Testis (tissue), 3 donors: Measurements from ENCODE around the gene COL4A2. TPM values are rescaled to one million over a fixed set of nuclear protein-coding genes. Genes with fewer than 3 reads are reported as not detected.

Experiments used
- DNase-seq: peaks from one replicate; pipeline ENCODE4 v3.0.0-alpha.2; 2019
- H3K27ac ChIP-seq, 2 donors: fragments of 200-600 bp; sonication (generic); one replicate each; pipeline ENCODE4 v1.5.1; 2019
- H3K27me3 ChIP-seq: fragments of 200-600 bp; sonication (generic); one replicate; pipeline ENCODE4 v1.5.1; 2019
- H3K36me3 ChIP-seq: fragments of 200-600 bp; sonication (generic); one replicate; pipeline ENCODE4 v1.5.1; 2017; ENCODE audit warnings: low read depth; ENCODE audit errors: missing control alignments
- H3K4me1 ChIP-seq: fragments of 200-600 bp; sonication (generic); one replicate; pipeline ENCODE4 v1.5.1; 2019
- H3K4me3 ChIP-seq, 2 donors: fragments of 200-600 bp; sonication (generic); one replicate each; pipeline ENCODE4 v1.5.1; 2017 to 2019
- H3K9me3 ChIP-seq: fragments of 200-600 bp; sonication (generic); one replicate; pipeline ENCODE4 v1.5.1; 2017
- POLR2A ChIP-seq: fragments of 450-650 bp; IDR thresholded peaks from one replicate; pipeline ENCODE4 v1.6.1; 2017; ENCODE audit warnings: antibody characterized with exemption, mild to moderate bottlenecking, moderate library complexity
- WGBS, 2 donors: methylation state at CpG; one replicate each; pipeline ENCODE4 v1.1.5; 2018; 5-methylcytosine and 5-hydroxymethylcytosine counted together
- intact Hi-C: fragments of 100-400 bp; cut with DNase I; formaldehyde crosslinking; loops from one replicate; pipeline ENCODE4 v1.15.1; 2023; ENCODE audit warnings: low total_unique reads
- polyA plus RNA-seq: library from polyadenylated mRNA; stranded (reverse); fragments of 350-450 nt; fragmentation: Illumina TruSeq; extraction: RNeasy Lipid Tissue Mini Kit (QIAGEN cat#74804); gene quantifications from one replicate; pipeline ENCODE4 v1.2.3, GENCODE V29; 2014; ENCODE audit warnings: low read depth, low replicate concordance; ENCODE audit not compliant: insufficient read depth
- total RNA-seq, 2 donors: library from RNA; depleted of rRNA; stranded (reverse); fragments of >200 nt; gene quantifications; one replicate each; pipeline ENCODE4 v1.2.3, GENCODE V29; 2016
- TF ChIP-seq, protein P1 (sequence below), 3 experiments: fragments of 450-650 bp in 2 of 3; fragments of 200-600 bp in 1 of 3; sonication (generic) in 1 of 3; IDR thresholded peaks; one replicate each; pipeline ENCODE4 v1.5.1; 2016 to 2019; ENCODE audit warnings: antibody characterized with exemption in 3 of 3, mild to moderate bottlenecking in 2 of 3, moderate library complexity in 1 of 3

COL4A2 gene
- total and polyA plus RNA-seq, 3 donors from 2014 or later = 69.1 to 89.9 (median 81.0) TPM

- WGBS, 2 donors = 45 to 53% methylated on average over 2 of the region's 2 CpGs
- no peaks in the 10 kb centered on the region for H3K27me3 ChIP-seq
- no peaks in the 10 kb centered on the region for H3K9me3 ChIP-seq
- peaks cover 14% of the 10 kb centered on the region for H3K4me1 ChIP-seq
- peak overlapping the region in 1 of 2 donors; percentile 83 for H3K27ac ChIP-seq
- DNase-seq = no peak
- H3K4me3 ChIP-seq = no peak overlapping the region
- TF ChIP-seq, protein P1, sequence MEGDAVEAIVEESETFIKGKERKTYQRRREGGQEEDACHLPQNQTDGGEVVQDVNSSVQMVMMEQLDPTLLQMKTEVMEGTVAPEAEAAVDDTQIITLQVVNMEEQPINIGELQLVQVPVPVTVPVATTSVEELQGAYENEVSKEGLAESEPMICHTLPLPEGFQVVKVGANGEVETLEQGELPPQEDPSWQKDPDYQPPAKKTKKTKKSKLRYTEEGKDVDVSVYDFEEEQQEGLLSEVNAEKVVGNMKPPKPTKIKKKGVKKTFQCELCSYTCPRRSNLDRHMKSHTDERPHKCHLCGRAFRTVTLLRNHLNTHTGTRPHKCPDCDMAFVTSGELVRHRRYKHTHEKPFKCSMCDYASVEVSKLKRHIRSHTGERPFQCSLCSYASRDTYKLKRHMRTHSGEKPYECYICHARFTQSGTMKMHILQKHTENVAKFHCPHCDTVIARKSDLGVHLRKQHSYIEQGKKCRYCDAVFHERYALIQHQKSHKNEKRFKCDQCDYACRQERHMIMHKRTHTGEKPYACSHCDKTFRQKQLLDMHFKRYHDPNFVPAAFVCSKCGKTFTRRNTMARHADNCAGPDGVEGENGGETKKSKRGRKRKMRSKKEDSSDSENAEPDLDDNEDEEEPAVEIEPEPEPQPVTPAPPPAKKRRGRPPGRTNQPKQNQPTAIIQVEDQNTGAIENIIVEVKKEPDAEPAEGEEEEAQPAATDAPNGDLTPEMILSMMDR (IDR thresholded peaks at IDR 0.05) = no peak
- TF ChIP-seq POLR2A = no peak
- no peaks in the 10 kb centered on the region for H3K36me3 ChIP-seq
- intact Hi-C loops = loop anchor here (10.0 kb wide), 1 partner anchor 55 kb away; no protein-coding TSS in a partner anchor
These were observed 92.7 kb downstream of the COL4A2 start for GRCh38 chr13:110399801-110400200.

GRCh38 chr13:110400786-110401533 is 93.9 kb downstream of the COL4A2 start:
- H3K36me3 ChIP-seq = no peaks in the 10 kb centered on the region
- 26 to 35% methylated on average over 3 of the region's 3 CpGs for WGBS, 2 donors
- H3K9me3 ChIP-seq = no peaks in the 10 kb centered on the region
- no peaks in the 10 kb centered on the region for H3K27me3 ChIP-seq
- TF ChIP-seq POLR2A = no peak
- TF ChIP-seq, protein P1 (IDR thresholded peaks at IDR 0.05) = no peak
- H3K4me1 ChIP-seq = peaks cover 14% of the 10 kb centered on the region
- peak overlapping the region in 1 of 2 donors; percentile 83 for H3K27ac ChIP-seq
- no peak for DNase-seq
- no peak overlapping the region for H3K4me3 ChIP-seq
- intact Hi-C loops = loop anchor here (10.0 kb wide), 1 partner anchor 56 kb away; no protein-coding TSS in a partner anchor

DNA sequence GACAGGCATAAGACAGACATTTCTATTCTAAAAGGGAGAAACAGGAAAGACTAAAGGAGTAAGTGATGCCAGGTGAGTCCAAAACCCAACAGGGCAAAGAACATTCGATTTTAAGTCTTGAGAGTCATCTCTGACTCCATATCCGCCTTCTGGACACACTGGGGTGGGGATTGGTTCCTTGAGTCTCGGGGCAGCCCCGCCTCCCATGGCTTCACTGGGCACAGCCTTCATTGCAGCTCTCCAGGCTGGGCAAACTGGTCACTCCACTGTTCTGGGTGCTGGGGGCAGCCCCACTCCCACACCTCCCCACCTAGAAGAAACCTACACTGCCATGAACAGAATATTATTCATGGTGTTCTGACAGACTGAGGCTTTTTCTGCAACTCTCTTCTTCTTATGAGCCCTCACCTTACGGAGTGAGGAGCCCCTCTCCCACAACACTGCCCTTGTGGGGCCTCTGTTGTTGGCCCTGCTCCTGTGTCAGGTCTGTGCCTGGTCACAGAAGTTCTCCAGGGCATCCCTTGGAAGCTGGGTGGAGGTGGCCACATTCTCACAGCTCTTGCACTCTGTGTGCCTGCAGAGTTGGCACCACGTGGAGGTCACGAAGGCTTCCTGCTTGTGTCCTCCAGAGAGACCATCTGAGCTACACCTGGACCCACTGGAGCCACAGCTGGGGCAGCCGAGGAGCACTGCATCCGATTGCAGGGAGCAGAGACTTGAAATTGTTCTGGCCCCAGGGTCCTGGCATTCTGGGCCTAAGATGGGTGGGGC is 95.4 kb downstream of the COL4A2 start:
- Histone ChIP-seq H3K27ac (no peak overlapping the region), H3K4me1 (peaks cover 9% of the 10 kb centered on the region), H3K9me3 (no peaks in the 10 kb centered on the region), H3K4me3 (no peak overlapping the region), H3K27me3 (no peaks in the 10 kb centered on the region), H3K36me3 (no peaks in the 10 kb centered on the region)
- WGBS, 2 donors = 90% methylated on average over 7 to 9 of the region's 9 CpGs
- TF ChIP-seq, protein P1 (IDR thresholded peaks at IDR 0.05) = no peak
- TF ChIP-seq POLR2A = no peak
- intact Hi-C loops = loop anchor here (10.0 kb wide), 1 partner anchor 58 kb away; no protein-coding TSS in a partner anchor
- no peak for DNase-seq

- peaks cover 9% of the 10 kb centered on the region for H3K4me1 ChIP-seq
- no peaks in the 10 kb centered on the region for H3K27me3 ChIP-seq
- no peak overlapping the region for H3K4me3 ChIP-seq
- TF ChIP-seq, protein P1 (IDR thresholded peaks at IDR 0.05) = no peak
- no peak for TF ChIP-seq POLR2A
- WGBS, 2 donors = 89 to 100% methylated on average over 1 of the region's 1 CpG
- intact Hi-C loops = loop anchor here (10.0 kb wide), 1 partner anchor 59 kb away; no protein-coding TSS in a partner anchor
- no peaks in the 10 kb centered on the region for H3K36me3 ChIP-seq
- no peak overlapping the region for H3K27ac ChIP-seq
- no peaks in the 10 kb centered on the region for H3K9me3 ChIP-seq
- DNase-seq = no peak
These were observed 96.2 kb downstream of the COL4A2 start for GRCh38 chr13:110403315-110403714.
